MCF 10A (cell line): ENCODE measurements around the gene YWHAQ. TPM values are rescaled to one million over a fixed set of nuclear protein-coding genes. Genes with fewer than 3 reads are reported as not detected.

ENCODE experiments used
- BruUV-seq: library from RNA; stranded (reverse); fragments of 400-500 nt; replicated peaks from 2 replicates; lab custom pipeline; 2021; lab: Mats Ljungman, UMichigan
- CTCF ChIA-PET: fragments of 300-600 bp; sonication (Branson Sonifier 250); formaldehyde crosslinking; extraction: SDS; loops from one replicate; lab custom pipeline; 2021; ENCODE audit warnings: antibody characterized with exemption, inconsistent platforms; lab: Yijun Ruan, JAX
- POLR2A ChIA-PET: fragments of 300-600, 350-650 bp; sonication (Branson Sonifier 250); formaldehyde crosslinking; extraction: SDS; loops from one replicate; lab custom pipeline; 2020; ENCODE audit warnings: antibody characterized with exemption, inconsistent platforms; lab: Yijun Ruan, JAX
- DNase-seq: peaks from one replicate; pipeline ENCODE4 v3.0.0-alpha.2; 2018; ENCODE audit not compliant: unreplicated experiment
- H3K27ac Mint-ChIP-seq: one replicate; pipeline ENCODE4 v1.8.0; 2022; ENCODE audit warnings: mild to moderate bottlenecking, low read depth, mixed read lengths; ENCODE audit not compliant: unreplicated experiment
- H3K27me3 Mint-ChIP-seq: one replicate; pipeline ENCODE4 v1.8.0; 2022; ENCODE audit warnings: mixed read lengths; ENCODE audit not compliant: insufficient read depth, unreplicated experiment
- H3K36me3 Mint-ChIP-seq: one replicate; pipeline ENCODE4 v1.8.0; 2022; ENCODE audit warnings: mild to moderate bottlenecking, moderate library complexity, mixed read lengths; ENCODE audit not compliant: insufficient read depth, unreplicated experiment
- H3K4me1 Mint-ChIP-seq: one replicate; pipeline ENCODE4 v1.8.0; 2022; ENCODE audit warnings: mixed read lengths; ENCODE audit not compliant: insufficient read depth, unreplicated experiment
- H3K4me3 Mint-ChIP-seq: one replicate; pipeline ENCODE4 v1.8.0; 2022; ENCODE audit warnings: mild to moderate bottlenecking, moderate library complexity, mixed read lengths; ENCODE audit not compliant: unreplicated experiment
- H3K9me3 Mint-ChIP-seq: one replicate; pipeline ENCODE4 v1.8.0; 2022; ENCODE audit warnings: mixed read lengths; ENCODE audit not compliant: unreplicated experiment
- CTCF ChIP-seq: fragments of 200-600 bp; IDR thresholded peaks from one replicate; pipeline ENCODE4 v1.8.0; 2022; ENCODE audit warnings: antibody characterized with exemption, mild to moderate bottlenecking; ENCODE audit not compliant: unreplicated experiment
- intact Hi-C: fragments of 100-400 bp; cut with micrococcal nuclease; formaldehyde crosslinking; loops from 2 replicates; pipeline ENCODE4 v1.14.1; 2022
- total RNA-seq: library from RNA; stranded (reverse); gene quantifications from 2 replicates; pipeline ENCODE4 v1.2.3, GENCODE V29; 2022

YWHAQ gene
- total RNA-seq, 1 experiment from 2014 or later = 239 TPM

GRCh38 chr2:9653485-9654271 lies 22.9 kb upstream of the YWHAQ start:
- Mint-ChIP-seq H3K27me3 (peaks cover 13% of the 10 kb centered on the region), H3K4me3 (no peak overlapping the region), H3K36me3 (no peaks in the 10 kb centered on the region), H3K9me3 (peaks cover 8% of the 10 kb centered on the region), H3K4me1 (peaks cover 35% of the 10 kb centered on the region), H3K27ac (no peak overlapping the region)
- POLR2A ChIA-PET = interaction anchor here (0.6 to 2.8 kb wide), 3 partner anchors 24 to 99 kb away, joined by 3 to 32 read pairs (median 3); partner anchors contain the start of gene YWHAQ
- no peak for DNase-seq
- intact Hi-C loops = loop anchor here (2.0 kb wide), 1 partner anchor 15 kb away; no protein-coding TSS in a partner anchor
- CTCF ChIA-PET = interaction anchor here (0.6 to 0.8 kb wide), 4 partner anchors 16 to 99 kb away, joined by 4 to 5 read pairs (median 4); no protein-coding TSS in a partner anchor
- BruUV-seq = no TSS peak
- no peak for TF ChIP-seq CTCF

- ChIA-PET POLR2A (interaction anchor here (0.7 kb wide), 1 partner anchor 98 kb away, joined by 3 read pairs; no protein-coding TSS in a partner anchor), CTCF (interaction anchor here (0.8 kb wide), 1 partner anchor 17 kb away, joined by 4 read pairs; no protein-coding TSS in a partner anchor)
- intact Hi-C loops = no loop called here
- H3K27me3 Mint-ChIP-seq = peaks cover 13% of the 10 kb centered on the region
- no peaks in the 10 kb centered on the region for H3K36me3 Mint-ChIP-seq
- no peak overlapping the region for H3K4me3 Mint-ChIP-seq
- peaks cover 29% of the 10 kb centered on the region for H3K4me1 Mint-ChIP-seq
- BruUV-seq = no TSS peak
- peaks cover 8% of the 10 kb centered on the region for H3K9me3 Mint-ChIP-seq
- no peak overlapping the region for H3K27ac Mint-ChIP-seq
- TF ChIP-seq CTCF = no peak
- DNase-seq = no peak
Measured at GRCh38 chr2:9652898-9653479, 22.2 kb upstream of the YWHAQ start.

- BruUV-seq = no TSS peak
- no peak overlapping the region for H3K27ac Mint-ChIP-seq
- CTCF ChIA-PET = no interaction called here
- no peak for DNase-seq
- peaks cover 8% of the 10 kb centered on the region for H3K9me3 Mint-ChIP-seq
- H3K4me3 Mint-ChIP-seq = no peak overlapping the region
- H3K4me1 Mint-ChIP-seq = peaks cover 22% of the 10 kb centered on the region
- H3K36me3 Mint-ChIP-seq = no peaks in the 10 kb centered on the region
- POLR2A ChIA-PET = no interaction called here
- H3K27me3 Mint-ChIP-seq = peaks cover 13% of the 10 kb centered on the region
- TF ChIP-seq CTCF = no peak
- intact Hi-C loops = no loop called here
Measured at GRCh38 chr2:9652267-9652666, 21.5 kb upstream of the YWHAQ start.

- Mint-ChIP-seq H3K4me1 (peaks cover 7% of the 10 kb centered on the region), H3K27ac (no peak overlapping the region), H3K27me3 (peaks cover 13% of the 10 kb centered on the region), H3K4me3 (no peak overlapping the region), H3K36me3 (no peaks in the 10 kb centered on the region), H3K9me3 (peaks cover 8% of the 10 kb centered on the region)
- BruUV-seq = no TSS peak
- ChIA-PET POLR2A (no interaction called here), CTCF (no interaction called here)
- no peak for DNase-seq
- TF ChIP-seq CTCF = no peak
- intact Hi-C loops = no loop called here
Measured at GRCh38 chr2:9650119-9650821, 19.5 kb upstream of the YWHAQ start.
